GM08714 (cell line): Measurements from ENCODE around the gene DPM2.

Experiments
- H3K4me3 ChIP-seq: fragments of 200-500 bp; sonication (Bioruptor generic); 2 replicates; pipeline ENCODE4 v1.5.1; 2014; ENCODE audit warnings: mild to moderate bottlenecking, low read length, inconsistent platforms
- ZNF274 ChIP-seq: IDR thresholded peaks from 2 replicates; pipeline ENCODE4 v1.6.1; 2012; ENCODE audit warnings: mild to moderate bottlenecking, low read depth, low read length

The DPM2 gene

GRCh38 chr9:127927988-127928675 is 9.5 kb downstream of the DPM2 start:
- no peak for TF ChIP-seq ZNF274
- no peak overlapping the region for H3K4me3 ChIP-seq

- no peak for TF ChIP-seq ZNF274
- H3K4me3 ChIP-seq = no peak overlapping the region
Observed at GRCh38 chr9:127927201-127927987, 10.3 kb downstream of the DPM2 start.

GRCh38 chr9:127926906-127927200 is 10.8 kb downstream of the DPM2 start:
- no peak for TF ChIP-seq ZNF274
- H3K4me3 ChIP-seq = no peak overlapping the region

- H3K4me3 ChIP-seq = no peak overlapping the region
- no peak for TF ChIP-seq ZNF274
Observed at GRCh38 chr9:127925959-127926905, 11.4 kb downstream of the DPM2 start.

- H3K4me3 ChIP-seq = no peak overlapping the region
- TF ChIP-seq ZNF274 = no peak
Observed at GRCh38 chr9:127924736-127925444, 12.8 kb downstream of the DPM2 start.

- H3K4me3 ChIP-seq = no peak overlapping the region
- no peak for TF ChIP-seq ZNF274
Observed at GRCh38 chr9:127923771-127924170, 13.9 kb downstream of the DPM2 start.

- TF ChIP-seq ZNF274 = no peak
- H3K4me3 ChIP-seq = no peak overlapping the region
Observed at GRCh38 chr9:127923046-127923445, 14.6 kb downstream of the DPM2 start.

- no peak overlapping the region for H3K4me3 ChIP-seq
- no peak for TF ChIP-seq ZNF274
Observed at GRCh38 chr9:127921557-127922120, 16.0 kb downstream of the DPM2 start.

- no peak overlapping the region for H3K4me3 ChIP-seq
- TF ChIP-seq ZNF274 = no peak
Observed at GRCh38 chr9:127920794-127921193, 16.9 kb downstream of the DPM2 start.

- no peak overlapping the region for H3K4me3 ChIP-seq
- TF ChIP-seq ZNF274 = no peak
Observed at GRCh38 chr9:127919253-127919815, 18.3 kb downstream of the DPM2 start.

- TF ChIP-seq ZNF274 = no peak
- no peak overlapping the region for H3K4me3 ChIP-seq
Observed at GRCh38 chr9:127918183-127919107, 19.2 kb downstream of the DPM2 start.

GRCh38 chr9:127917603-127918002 is 20.1 kb downstream of the DPM2 start:
- H3K4me3 ChIP-seq = peak overlapping the region; percentile 47; the same call in 1 of the 2 replicates

More at GRCh38 chr9:127917603-127918002, 20.1 kb downstream of the DPM2 start:
- TF ChIP-seq ZNF274 = no peak
